Activated CD4-positive, alpha-beta T cell treated with anti-CD3 and anti-CD28 coated beads, Interleukin-2, amount 50 U/mL, for 1 hour (primary cell): ENCODE results near the gene SLC39A10.

Experiments
- DNase-seq: peaks from one replicate; pipeline ENCODE4 v3.0.0-alpha.2; 2020

Gene SLC39A10

GRCh38 chr2:195730912-195731311, 73.9 kb downstream of the SLC39A10 start:
- DNase-seq: no peak

- DNase-seq: no peak
Measured at GRCh38 chr2:195732574-195732973, 75.5 kb downstream of the SLC39A10 start.

GRCh38 chr2:195733831-195734230, 76.8 kb downstream of the SLC39A10 start:
- no peak for DNase-seq

- DNase-seq: no peak
Measured at GRCh38 chr2:195734395-195734794, 77.4 kb downstream of the SLC39A10 start.

- DNase-seq: no peak
Measured at GRCh38 chr2:195734931-195735330, 77.9 kb downstream of the SLC39A10 start.

GRCh38 chr2:195735347-195735746, 78.3 kb downstream of the SLC39A10 start:
- no peak for DNase-seq

- DNase-seq: no peak
Measured at GRCh38 chr2:195737511-195738325, 80.7 kb downstream of the SLC39A10 start.

- DNase-seq: no peak
Measured at GRCh38 chr2:195741191-195741590, 84.2 kb downstream of the SLC39A10 start.

- DNase-seq: no peak
Measured at GRCh38 chr2:195756218-195756942, 99.4 kb downstream of the SLC39A10 start.

GRCh38 chr2:195758846-195759245, 101.8 kb downstream of the SLC39A10 start:
- DNase-seq: no peak

GRCh38 chr2:195759877-195760276, 102.9 kb downstream of the SLC39A10 start:
- no peak for DNase-seq

GRCh38 chr2:195763866-195764265, 106.8 kb downstream of the SLC39A10 start:
- DNase-seq: no peak

GRCh38 chr2:195766691-195767090, 109.7 kb downstream of the SLC39A10 start:
- DNase-seq: no peak

- DNase-seq: no peak
Measured at GRCh38 chr2:195768431-195768830, 111.4 kb downstream of the SLC39A10 start.

- DNase-seq: no peak
Measured at GRCh38 chr2:195769975-195770374, 112.9 kb downstream of the SLC39A10 start.

- no peak for DNase-seq
Measured at GRCh38 chr2:195779491-195779890, 122.5 kb downstream of the SLC39A10 start.

GRCh38 chr2:195782156-195782555, 125.1 kb downstream of the SLC39A10 start:
- no peak for DNase-seq
